C4-2B (cell line): ENCODE results near the gene SLC25A43.

Source experiments
- H3K27ac ChIP-seq: fragments of 450-650 bp; 2 replicates; pipeline ENCODE4 v1.5.1; 2017
- CTCF ChIP-seq: fragments of 450-650 bp; conservative IDR thresholded peaks from 2 replicates; pipeline ENCODE4 v1.5.1; 2017; ENCODE audit warnings: mild to moderate bottlenecking
- ZFX ChIP-seq: fragments of 450-650 bp; IDR thresholded peaks from 2 replicates; pipeline ENCODE4 v1.6.1; 2017

SLC25A43 gene

GRCh38 chrX:119398587-119398973 lies 556 bp upstream of the SLC25A43 start:
- TF ChIP-seq ZFX, result no peak
- no peak for TF ChIP-seq CTCF
- H3K27ac ChIP-seq, result peak overlapping the region; percentile 82

- peak overlapping the region; percentile 82 for H3K27ac ChIP-seq
Observed at GRCh38 chrX:119399772-119400101, 601 bp downstream of the SLC25A43 start.

DNA sequence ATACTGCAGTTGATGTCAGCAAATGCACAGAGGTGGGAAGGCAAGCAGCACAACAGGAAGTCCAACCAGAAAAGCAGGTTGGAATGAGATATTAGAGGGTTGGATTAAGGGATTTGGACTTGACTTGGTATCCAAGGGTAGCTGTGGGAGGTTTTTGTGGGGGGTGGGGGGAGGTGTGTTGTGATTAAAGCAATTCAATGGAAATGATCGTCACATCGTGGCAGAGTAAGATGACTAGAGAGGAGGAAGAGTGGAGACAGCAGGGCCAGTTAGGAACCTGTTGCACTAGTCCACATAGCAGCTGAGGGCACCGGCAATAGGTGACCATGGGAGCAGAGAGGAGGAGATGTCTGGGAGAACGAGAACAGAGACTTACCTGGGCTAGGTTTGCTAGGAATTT lies 2.4 kb downstream of the SLC25A43 start:
- H3K27ac ChIP-seq, result no peak overlapping the region

More at GRCh38 chrX:119399772-119400101, 601 bp downstream of the SLC25A43 start:
- TF ChIP-seq ZFX, result no peak
- TF ChIP-seq CTCF, result no peak

DNA sequence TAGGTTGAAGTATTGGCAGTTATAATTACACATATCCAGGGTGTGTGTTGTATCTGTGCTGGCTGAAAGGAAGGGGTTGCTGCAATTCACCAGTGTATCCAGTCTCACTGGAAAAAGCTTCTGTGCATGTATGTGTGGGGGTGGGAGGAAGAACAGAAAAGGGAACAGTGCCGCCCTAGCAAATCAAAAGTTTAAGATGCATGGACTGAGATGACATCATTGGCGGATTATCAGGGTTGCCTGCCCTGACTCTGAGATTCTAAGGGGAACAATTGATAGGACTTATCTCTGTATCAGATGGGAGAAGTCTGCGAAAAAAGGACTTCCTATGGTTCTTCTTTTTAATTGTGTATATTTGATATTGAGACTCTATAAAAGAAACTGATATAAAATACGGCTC lies 3.5 kb downstream of the SLC25A43 start:
- no peak overlapping the region for H3K27ac ChIP-seq
- TF ChIP-seq ZFX, result no peak
- TF ChIP-seq CTCF, result no peak

More for the DNA sequence above, 2.4 kb downstream of the SLC25A43 start:
- TF ChIP-seq ZFX (no peak), CTCF (no peak)

- H3K27ac ChIP-seq, result no peak overlapping the region
- TF ChIP-seq CTCF (no peak), ZFX (no peak)
Observed at GRCh38 chrX:119406776-119407175, 7.6 kb downstream of the SLC25A43 start.

GRCh38 chrX:119407681-119408080 lies 8.5 kb downstream of the SLC25A43 start:
- H3K27ac ChIP-seq, result no peak overlapping the region
- no peak for TF ChIP-seq CTCF
- no peak for TF ChIP-seq ZFX

DNA sequence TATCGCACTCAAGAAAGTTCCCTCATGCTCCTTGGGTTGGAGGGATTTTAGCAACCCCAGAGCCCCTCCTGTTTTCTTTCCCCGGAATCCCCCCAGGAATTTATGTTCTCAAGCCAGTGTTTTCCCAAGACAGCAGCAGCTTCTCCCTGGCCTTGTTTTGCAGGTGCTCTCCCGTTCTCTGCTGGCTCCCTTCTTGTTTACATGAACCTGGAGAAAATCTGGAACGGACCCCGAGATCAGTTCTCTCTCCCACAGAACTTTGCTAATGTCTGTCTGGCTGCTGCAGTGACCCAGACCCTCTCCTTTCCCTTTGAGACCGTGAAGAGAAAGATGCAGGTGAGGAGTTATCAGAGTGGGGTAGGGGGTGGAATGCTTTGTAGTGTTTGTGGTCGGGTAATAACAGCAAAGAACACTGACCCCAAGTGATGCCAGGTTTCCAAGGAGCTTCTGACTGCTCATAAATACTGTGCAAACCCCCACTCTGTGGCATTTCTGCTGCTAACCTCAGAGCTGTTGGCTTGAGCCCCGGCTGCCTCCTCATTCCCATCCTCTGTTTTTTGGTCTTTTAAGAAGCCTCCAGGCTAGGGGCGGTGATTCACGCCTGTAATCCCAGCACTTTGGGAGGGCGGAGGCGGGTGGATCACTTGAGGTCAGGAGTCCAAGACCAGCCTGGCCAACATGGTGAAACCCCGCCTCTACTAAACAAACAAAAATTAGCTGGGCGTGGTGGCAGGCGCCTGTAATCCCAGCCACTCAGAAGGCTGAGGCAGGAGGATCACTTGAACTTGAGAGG lies 11.1 kb downstream of the SLC25A43 start:
- no peak for TF ChIP-seq ZFX
- TF ChIP-seq CTCF, result no peak
- peak overlapping the region; percentile 51 for H3K27ac ChIP-seq
